Right cardiac atrium (tissue), 5 donors: ENCODE data around the gene ADK. TPM values are rescaled to one million over a fixed set of nuclear protein-coding genes. Genes with fewer than 3 reads are reported as not detected.
"Not testable (repeated sequence)": the region's sequence is repeated elsewhere in the genome, so short reads cannot be mapped to it uniquely, and the experiment has no call there.

Source experiments
- ATAC-seq, 2 donors: fragments of 200-7000 bp; cut with Tn5 transposase; one replicate each; pipeline versions ENCODE4 v1.8.0 to v1.9.1; 2020; ENCODE audit warnings: moderate library complexity in 2 of 2, mild to moderate bottlenecking in 1 of 2
- DNase-seq, 3 donors: peaks; one replicate each; pipeline ENCODE4 v3.0.0-alpha.2; 2020
- H3K27ac ChIP-seq: one replicate; pipeline ENCODE4 v1.5.1; 2013; ENCODE audit warnings: mild to moderate bottlenecking, low read length, control low read depth, moderate library complexity
- H3K27me3 ChIP-seq: one replicate; pipeline ENCODE4 v1.6.1; 2013; ENCODE audit not compliant: control insufficient read depth, insufficient read depth
- H3K4me1 ChIP-seq: one replicate; pipeline ENCODE4 v1.6.1; 2013; ENCODE audit warnings: low read length; ENCODE audit not compliant: control insufficient read depth, insufficient read depth
- H3K4me3 ChIP-seq: one replicate; pipeline ENCODE4 v1.5.1; 2013; ENCODE audit warnings: low read length, control low read depth
- H3K9me3 ChIP-seq: one replicate; pipeline ENCODE4 v1.6.1; 2013; ENCODE audit warnings: low read length; ENCODE audit not compliant: control insufficient read depth
- whole genome bisulfite sequencing: extraction: QIAGEN DNeasy Blood & Tissue Kit; methylation state at CpG from one replicate; pipeline ENCODE4 v1.1.7; 2013; 5-methylcytosine and 5-hydroxymethylcytosine counted together
- intact Hi-C, 4 donors: fragments of 100-400 bp; cut with DNase I; formaldehyde crosslinking; loops; one replicate each; pipeline versions ENCODE4 v1.11.0 to v1.14.0; 2022 to 2023
- polyA plus RNA-seq: library from polyadenylated mRNA; stranded (reverse); fragments of 200-250 nt; gene quantifications from one replicate; pipeline ENCODE4 v1.2.3, GENCODE V29; 2013
- total RNA-seq, 4 donors: library from RNA; stranded (reverse); fragmentation: NEBNext Ultra II Directional; extraction: Animal tissue kit (Norgen Biotek cat#: 25700); gene quantifications; one replicate each; pipeline ENCODE4 v1.2.1, GENCODE V29; 2021
- donor health status: healthy with polysubstance abuse.
- donor health status: DM: no; HTN: yes; CAD: no.
- donor health status: DM: no; HTN: no; CAD: no.
- donor health status: DM: no; HTN: yes; CAD: no; lungs with severe emphysema.
- donor health status: DM: yes; HTN: yes; CAD: no.

The ADK gene
- total and polyA plus RNA-seq, 5 donors = 34.5 to 42.2 (median 41.0) TPM

- Histone ChIP-seq H3K27ac (no peak overlapping the region), H3K4me3 (no peak overlapping the region), H3K27me3 (no peaks in the 10 kb centered on the region), H3K4me1 (no peaks in the 10 kb centered on the region), H3K9me3 (no peaks in the 10 kb centered on the region)
- intact Hi-C loops = no loop called here
- ATAC-seq = no peak
- DNase-seq = no peak
- 95% methylated on average over 3 of the region's 3 CpGs for WGBS
Observed at GRCh38 chr10:74558403-74558802, 407.4 kb downstream of the ADK start.

DNA sequence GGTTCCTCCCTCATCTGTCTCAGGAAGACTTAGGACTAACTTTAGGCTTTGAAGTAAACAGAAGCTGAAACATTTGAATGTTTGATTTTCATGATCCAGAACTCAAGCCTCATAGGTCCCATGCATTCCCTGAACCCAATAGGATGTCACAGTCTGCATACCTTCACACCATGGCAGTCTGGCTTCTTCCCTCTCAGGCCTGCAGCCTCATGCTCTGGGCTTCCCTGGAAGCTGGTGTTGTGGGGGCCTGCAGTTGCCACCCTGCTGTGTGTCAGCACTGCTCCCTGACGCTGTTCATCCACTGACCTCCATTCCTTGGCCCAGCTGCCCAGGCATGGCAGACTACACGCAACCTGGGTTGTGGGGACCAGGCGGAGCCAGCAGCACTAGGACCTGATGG, 407.9 kb downstream of the ADK start:
- H3K4me3 ChIP-seq = no peak overlapping the region
- no peaks in the 10 kb centered on the region for H3K4me1 ChIP-seq
- intact Hi-C loops = no loop called here
- no peaks in the 10 kb centered on the region for H3K9me3 ChIP-seq
- ATAC-seq (no peak), DNase-seq (no peak)
- H3K27ac ChIP-seq = no peak overlapping the region
- 96% methylated on average over 3 of the region's 3 CpGs for WGBS
- no peaks in the 10 kb centered on the region for H3K27me3 ChIP-seq

- H3K4me3 ChIP-seq, H3K27ac ChIP-seq, intact Hi-C loops, H3K4me1 ChIP-seq, ATAC-seq, DNase-seq, H3K9me3 ChIP-seq, H3K27me3 ChIP-seq: not testable (repeated sequence)
- WGBS = 86% methylated on average over 4 of the region's 4 CpGs
Observed at GRCh38 chr10:74568896-74569295, 417.9 kb downstream of the ADK start.

DNA sequence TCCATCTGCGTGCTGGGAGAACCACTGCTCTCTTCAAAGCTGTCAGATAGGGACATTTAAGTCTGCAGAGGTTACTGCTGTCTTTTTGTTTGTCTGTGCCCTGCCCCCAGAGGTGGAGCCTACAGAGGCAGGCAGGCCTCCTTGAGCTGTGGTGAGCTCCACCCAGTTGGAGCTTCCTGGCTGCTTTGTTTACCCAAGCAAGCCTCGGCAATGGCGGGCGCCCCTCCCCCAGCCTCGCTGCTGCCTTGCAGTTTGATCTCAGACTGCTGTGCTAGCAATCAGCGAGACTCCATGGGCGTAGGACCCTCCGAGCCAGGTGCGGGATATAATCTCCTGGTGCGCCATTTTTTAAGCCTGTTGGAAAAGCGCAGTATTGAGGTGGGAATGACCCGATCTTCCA, 422.5 kb downstream of the ADK start:
- H3K27ac ChIP-seq, ATAC-seq, H3K4me3 ChIP-seq, H3K9me3 ChIP-seq, intact Hi-C loops, H3K27me3 ChIP-seq, H3K4me1 ChIP-seq, DNase-seq: not testable (repeated sequence)
- 99% methylated on average over 12 of the region's 12 CpGs for WGBS

DNA sequence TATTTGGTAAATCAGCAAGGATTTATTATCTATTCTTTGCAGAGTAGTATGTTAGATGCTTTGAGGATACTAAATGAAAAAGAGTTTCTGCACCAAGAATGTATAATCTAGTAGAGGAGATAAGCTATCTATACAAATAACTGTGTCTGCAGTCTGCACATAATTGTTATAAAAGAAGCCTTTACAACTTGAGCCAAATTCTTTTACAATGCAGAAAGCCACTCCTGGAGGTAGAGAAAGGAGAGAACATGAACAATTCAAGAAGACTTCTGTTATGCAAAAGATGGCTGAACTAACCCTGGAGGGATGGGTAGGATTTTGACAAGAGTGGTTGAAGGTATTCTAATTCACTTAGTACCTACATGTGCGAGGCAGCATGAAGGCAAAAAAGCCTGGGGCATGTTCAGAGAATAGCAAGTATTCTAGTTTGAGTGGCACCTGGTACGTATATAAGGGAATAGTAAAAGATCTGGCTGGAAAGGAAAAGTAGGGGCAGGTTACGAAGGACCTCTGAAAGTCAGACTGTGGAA, 424.2 kb downstream of the ADK start:
- no peaks in the 10 kb centered on the region for H3K9me3 ChIP-seq
- no peak overlapping the region for H3K4me3 ChIP-seq
- ATAC-seq (no peak), DNase-seq (no peak)
- intact Hi-C loops = no loop called here
- H3K27ac ChIP-seq = no peak overlapping the region
- no peaks in the 10 kb centered on the region for H3K27me3 ChIP-seq
- no peaks in the 10 kb centered on the region for H3K4me1 ChIP-seq
- 98% methylated on average over 3 of the region's 3 CpGs for WGBS

DNA sequence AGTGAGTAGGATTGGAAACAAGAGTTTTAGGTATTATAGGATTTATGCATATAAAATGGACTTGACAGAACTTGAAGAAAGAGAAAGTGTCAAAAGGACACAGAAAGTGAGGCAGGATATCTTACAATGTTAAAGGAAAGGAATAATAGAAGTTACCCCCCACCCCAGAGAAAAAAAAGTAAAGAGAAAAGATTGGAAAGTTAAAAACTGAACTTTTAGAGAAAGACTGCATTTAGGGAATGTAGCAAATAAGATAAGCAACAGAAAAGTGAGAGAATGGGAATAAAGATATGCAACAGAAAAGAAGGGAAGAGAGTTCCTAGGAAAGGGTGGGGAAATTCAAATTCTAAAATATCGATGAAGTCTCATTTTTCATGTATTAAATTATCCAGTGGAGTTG, 424.9 kb downstream of the ADK start:
- intact Hi-C loops = no loop called here
- H3K27ac ChIP-seq = no peak overlapping the region
- H3K4me1 ChIP-seq = no peaks in the 10 kb centered on the region
- DNase-seq (no peak), ATAC-seq (no peak)
- no peak overlapping the region for H3K4me3 ChIP-seq
- 96% methylated on average over 1 of the region's 1 CpG for WGBS
- no peaks in the 10 kb centered on the region for H3K9me3 ChIP-seq
- H3K27me3 ChIP-seq = no peaks in the 10 kb centered on the region

DNA sequence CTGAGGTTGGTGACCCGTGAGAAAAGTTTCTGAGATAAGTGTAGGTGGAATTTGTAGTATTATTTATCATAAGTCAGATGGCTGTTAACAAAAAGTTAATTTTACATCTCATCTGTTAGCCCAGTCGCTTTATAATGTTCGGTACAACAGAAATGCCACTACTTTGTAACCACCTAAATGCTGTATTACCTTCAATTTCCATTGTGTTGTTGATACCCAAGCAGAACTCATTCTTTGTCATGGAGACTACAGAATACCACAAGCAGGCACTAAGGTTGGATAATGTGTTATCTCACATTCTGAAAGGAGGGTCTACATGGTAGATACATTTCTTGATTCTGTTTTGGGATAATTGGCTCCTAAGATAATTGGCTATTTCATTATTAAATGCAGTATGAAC, 425.6 kb downstream of the ADK start:
- no peak overlapping the region for H3K4me3 ChIP-seq
- DNase-seq = no peak
- WGBS = 97% methylated on average over 3 of the region's 3 CpGs
- H3K9me3 ChIP-seq = no peaks in the 10 kb centered on the region
- no peaks in the 10 kb centered on the region for H3K27me3 ChIP-seq
- no peaks in the 10 kb centered on the region for H3K4me1 ChIP-seq
- no peak overlapping the region for H3K27ac ChIP-seq
- intact Hi-C loops = no loop called here
- ATAC-seq = no peak

- ATAC-seq, H3K27ac ChIP-seq, DNase-seq, H3K4me1 ChIP-seq, H3K4me3 ChIP-seq, H3K9me3 ChIP-seq, H3K27me3 ChIP-seq, intact Hi-C loops: not testable (repeated sequence)
- 97% methylated on average over 2 of the region's 2 CpGs for WGBS
Observed at GRCh38 chr10:74580438-74580837, 429.4 kb downstream of the ADK start.

DNA sequence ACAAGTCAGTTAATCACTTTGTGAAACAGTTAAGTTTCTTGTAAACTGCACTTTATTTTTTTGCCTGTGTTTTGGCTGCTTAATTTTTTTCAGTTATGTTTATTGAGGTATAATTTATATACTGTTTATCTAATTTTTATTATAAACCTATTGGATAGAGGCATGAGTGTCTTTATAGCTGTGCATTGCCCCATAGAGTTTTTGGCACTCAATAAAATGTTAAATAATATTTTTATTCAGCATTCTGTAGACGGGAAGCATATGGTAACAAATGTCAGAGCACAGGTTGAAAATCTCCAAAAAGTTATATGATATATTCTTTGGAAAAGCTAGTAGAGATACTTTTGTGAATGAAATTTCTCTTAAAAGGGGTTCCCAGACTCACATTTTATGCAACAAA, 431.5 kb downstream of the ADK start:
- intact Hi-C loops = no loop called here
- no peaks in the 10 kb centered on the region for H3K9me3 ChIP-seq
- H3K27ac ChIP-seq = no peak overlapping the region
- no peak overlapping the region for H3K4me3 ChIP-seq
- no peaks in the 10 kb centered on the region for H3K27me3 ChIP-seq
- DNase-seq (no peak), ATAC-seq (no peak)
- WGBS = 81% methylated on average over 1 of the region's 1 CpG
- H3K4me1 ChIP-seq = no peaks in the 10 kb centered on the region

- Histone ChIP-seq H3K27ac (peak overlapping the region; percentile 75), H3K9me3 (no peaks in the 10 kb centered on the region), H3K4me3 (peak overlapping the region; percentile 17), H3K4me1 (no peaks in the 10 kb centered on the region), H3K27me3 (no peaks in the 10 kb centered on the region)
- ATAC-seq = no peak
- peak in 1 of 3 donors; percentile 52 for DNase-seq
- WGBS = 13% methylated on average over 8 of the region's 8 CpGs
- intact Hi-C loops = loop anchor here in 1 of 4 donors (5.0 kb wide), 1 partner anchor 242 kb away; the partner anchor contains the start of gene KAT6B
Observed at GRCh38 chr10:74585231-74586087, 434.4 kb downstream of the ADK start.

DNA sequence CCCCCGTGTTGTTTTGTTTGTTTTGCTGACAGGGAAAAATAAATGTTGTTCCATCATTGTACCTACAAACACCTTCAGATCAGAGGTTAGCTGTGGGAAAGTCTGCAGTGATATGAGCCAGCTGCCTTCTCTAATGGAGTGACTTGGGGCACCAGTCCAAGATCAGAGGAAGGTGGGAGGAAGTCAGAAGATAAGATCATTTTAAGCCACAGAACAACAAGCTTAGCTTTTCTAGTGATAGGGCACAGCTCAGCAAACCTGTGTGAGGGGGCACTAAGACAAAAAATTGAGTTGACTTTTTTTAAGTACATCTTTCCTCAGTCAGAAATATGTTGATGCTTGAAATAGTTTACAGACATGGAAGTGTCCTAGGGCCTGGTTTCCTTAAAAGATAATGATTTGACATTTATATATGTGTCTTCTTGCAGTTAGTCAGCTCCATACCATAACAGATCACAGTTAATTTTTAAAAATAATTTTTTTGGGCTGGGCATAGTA, 435.1 kb downstream of the ADK start:
- ATAC-seq (no peak), DNase-seq (no peak)
- H3K27ac ChIP-seq = peak overlapping the region; percentile 75
- no peaks in the 10 kb centered on the region for H3K9me3 ChIP-seq
- H3K4me1 ChIP-seq = no peaks in the 10 kb centered on the region
- intact Hi-C loops = loop anchor here in 1 of 4 donors (5.0 kb wide), 1 partner anchor 241 kb away; the partner anchor contains the start of gene KAT6B
- 1% methylated on average over 1 of the region's 1 CpG for WGBS
- H3K4me3 ChIP-seq = no peak overlapping the region
- no peaks in the 10 kb centered on the region for H3K27me3 ChIP-seq
